Measurements from ENCODE around the gene SPOCK1. TPM values are rescaled to one million over a fixed set of nuclear protein-coding genes. Genes with fewer than 3 reads are reported as not detected.

SPOCK1 gene
- total RNA-seq, 1 experiment from 2014 or later = 10.9 TPM

GRCh38 chr5:137126829-137127228, 372.3 kb downstream of the SPOCK1 start:
- no peak overlapping the region for H3K27ac Mint-ChIP-seq
- Histone ChIP-seq H3K23ac (ENCODE audit: insufficient read length, low read depth, low read length) (no peak overlapping the region), H2BK5ac (ENCODE audit: insufficient read length, low read length) (no peak overlapping the region), H4K8ac (replicated peaks; ENCODE audit: insufficient read length, low read depth, low read length) (no peak overlapping the region), H3K9me3 (ENCODE audit: control insufficient read depth, low read depth, low read length) (no peaks in the 10 kb centered on the region), H3K79me2 (ENCODE audit: insufficient read depth, low read length) (no peaks in the 10 kb centered on the region), H3K56ac (ENCODE audit: insufficient read length, low read depth, low read length) (no peak overlapping the region), H2BK12ac (ENCODE audit: insufficient read length, low read depth, low read length) (no peak overlapping the region), H3K4ac (ENCODE audit: low read depth, low read length) (no peak overlapping the region), H2BK120ac (ENCODE audit: low read depth, low read length, poor library complexity, severe bottlenecking) (no peak overlapping the region), H3K27me3 (ENCODE audit: insufficient read depth, low read length) (no peaks in the 10 kb centered on the region), H2BK20ac (ENCODE audit: low read depth, low read length, poor library complexity, severe bottlenecking) (no peak overlapping the region), H4K91ac (ENCODE audit: insufficient read length, low read depth, low read length) (no peak overlapping the region), H3K18ac (ENCODE audit: insufficient read length, low read depth, low read length) (no peak overlapping the region), H2AFZ (ENCODE audit: low read length) (no peak overlapping the region), H3K23me2 (ENCODE audit: insufficient read length, low read depth, low read length, poor library complexity, severe bottlenecking) (no peaks in the 10 kb centered on the region), H3K9ac (ENCODE audit: extremely low read depth, insufficient read length, low read length) (no peak overlapping the region), H4K20me1 (ENCODE audit: control insufficient read depth, insufficient read depth, insufficient read length) (no peaks in the 10 kb centered on the region), H3K14ac (ENCODE audit: insufficient read depth, low read length) (no peak overlapping the region), H2AK5ac (ENCODE audit: insufficient read length, low read length) (no peak overlapping the region), H3K4me1 (ENCODE audit: insufficient read depth, low read length) (no peaks in the 10 kb centered on the region), H4K5ac (ENCODE audit: insufficient read length, low read depth, low read length) (no peak overlapping the region), H3T11ph (ENCODE audit: low read length) (no peak overlapping the region), H3K79me1 (ENCODE audit: insufficient read depth, low read depth, low read length, poor library complexity, severe bottlenecking) (no peaks in the 10 kb centered on the region), H3K27ac (ENCODE audit: insufficient read length, low read depth, low read length) (no peak overlapping the region), H2BK15ac (ENCODE audit: low read depth, low read length) (no peak overlapping the region), H3K4me2 (ENCODE audit: insufficient read depth, insufficient read length, low read length) (no peak overlapping the region)
- peaks cover 3% of the 10 kb centered on the region; the same call in 1 of the 2 replicates for H3K27me3 Mint-ChIP-seq (ENCODE audit: low read depth)
- peaks cover 6 to 7% of the 10 kb centered on the region in 2 experiments for H3K4me1 Mint-ChIP-seq
- no peak for DNase-seq
- TF ChIP-seq, protein P1, sequence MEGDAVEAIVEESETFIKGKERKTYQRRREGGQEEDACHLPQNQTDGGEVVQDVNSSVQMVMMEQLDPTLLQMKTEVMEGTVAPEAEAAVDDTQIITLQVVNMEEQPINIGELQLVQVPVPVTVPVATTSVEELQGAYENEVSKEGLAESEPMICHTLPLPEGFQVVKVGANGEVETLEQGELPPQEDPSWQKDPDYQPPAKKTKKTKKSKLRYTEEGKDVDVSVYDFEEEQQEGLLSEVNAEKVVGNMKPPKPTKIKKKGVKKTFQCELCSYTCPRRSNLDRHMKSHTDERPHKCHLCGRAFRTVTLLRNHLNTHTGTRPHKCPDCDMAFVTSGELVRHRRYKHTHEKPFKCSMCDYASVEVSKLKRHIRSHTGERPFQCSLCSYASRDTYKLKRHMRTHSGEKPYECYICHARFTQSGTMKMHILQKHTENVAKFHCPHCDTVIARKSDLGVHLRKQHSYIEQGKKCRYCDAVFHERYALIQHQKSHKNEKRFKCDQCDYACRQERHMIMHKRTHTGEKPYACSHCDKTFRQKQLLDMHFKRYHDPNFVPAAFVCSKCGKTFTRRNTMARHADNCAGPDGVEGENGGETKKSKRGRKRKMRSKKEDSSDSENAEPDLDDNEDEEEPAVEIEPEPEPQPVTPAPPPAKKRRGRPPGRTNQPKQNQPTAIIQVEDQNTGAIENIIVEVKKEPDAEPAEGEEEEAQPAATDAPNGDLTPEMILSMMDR (conservative IDR thresholded peaks at IDR 0.05) = no peak
- H3K9me3 Mint-ChIP-seq = peaks cover 9 to 10% of the 10 kb centered on the region in 2 experiments; a peak in 4 of 5 replicates
- peaks cover 0 to 14% (median 0%) of the 10 kb centered on the region in 3 experiments; a peak in 3 of 7 replicates for H3K36me3 Mint-ChIP-seq (ENCODE audit: insufficient read depth in 1 of 3, low read depth in 3 of 3)
- WGBS (ENCODE audit: extremely low coverage, insufficient read length, low lambda C conversion rate) = no CpG with 5 or more reads among the region's 1 CpG
- H3K4me3 Mint-ChIP-seq = no peak overlapping the region

All from H9 (cell line).